Stimulated activated CD4-positive, alpha-beta T cell treated with anti-CD3 and anti-CD28 coated beads, Interleukin-15, amount 100 ng/mL, for 1 hour (primary cell): ENCODE data around the gene KIF5C.
"Not testable (repeated sequence)": the region's sequence is repeated elsewhere in the genome, so short reads cannot be mapped to it uniquely, and the experiment has no call there.

Experiments
- DNase-seq, 2 donors: peaks; one replicate each; pipeline ENCODE4 v3.0.0-alpha.2; 2020; ENCODE audit warnings: low read depth in 1 of 2, low spot score in 1 of 2

KIF5C gene

DNA sequence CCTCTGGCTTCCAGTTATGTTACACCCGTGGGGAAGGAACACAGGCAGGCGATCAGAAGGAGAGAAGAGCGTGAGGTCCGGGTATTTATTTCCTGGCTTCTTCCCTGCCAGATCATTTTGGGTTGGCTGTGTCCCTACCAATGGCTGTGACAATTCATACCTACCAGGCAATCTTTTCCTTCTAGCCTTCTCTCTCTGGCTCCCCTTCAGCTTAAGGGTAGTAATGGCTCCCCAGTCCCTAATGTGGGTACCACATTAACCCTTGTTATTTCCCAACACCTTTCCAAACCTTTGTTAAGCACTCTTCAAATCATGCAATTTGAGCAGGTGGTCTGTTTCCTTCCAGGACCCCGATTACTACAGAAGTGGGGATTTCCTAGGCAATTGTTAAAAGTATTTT, 84.7 kb downstream of the KIF5C start:
- DNase-seq: no peak

DNA sequence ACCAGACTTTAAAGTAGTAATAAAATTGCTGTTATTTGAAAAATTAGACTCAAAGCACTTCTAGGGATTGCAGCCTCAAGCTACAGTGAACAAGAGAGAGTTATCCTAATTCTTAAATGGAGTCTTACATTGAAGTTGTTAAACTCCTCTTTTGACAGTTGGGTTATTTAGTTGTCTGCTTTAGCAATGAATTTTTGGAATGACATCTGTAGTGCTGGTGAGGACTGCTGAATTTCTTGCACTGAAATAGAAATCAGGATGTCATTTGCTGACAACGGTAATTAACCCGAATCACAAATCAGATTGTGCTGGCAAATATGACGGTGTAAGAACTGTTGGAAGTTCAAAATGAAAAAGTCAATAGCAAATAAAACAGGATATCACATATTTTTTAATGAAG, 85.5 kb downstream of the KIF5C start:
- DNase-seq: no peak

DNA sequence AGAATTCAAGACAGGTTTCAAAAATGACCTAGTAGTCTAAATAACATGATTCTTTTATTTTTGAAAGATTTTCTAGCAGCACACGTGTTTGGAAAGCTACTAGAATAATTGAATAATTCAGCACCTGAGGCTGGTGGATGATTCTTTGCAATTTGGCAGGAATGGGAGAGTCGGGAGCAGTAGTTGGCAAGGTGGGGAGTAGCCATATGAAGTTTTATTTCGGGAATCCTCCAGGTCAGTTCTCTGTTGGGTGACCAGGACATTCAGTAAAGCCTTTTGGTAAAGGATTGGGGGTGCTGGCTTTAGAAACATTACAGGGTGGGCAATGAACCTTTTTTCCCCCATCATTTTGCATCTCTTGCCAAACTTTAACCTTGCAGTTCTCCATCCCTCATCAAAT, 88.4 kb downstream of the KIF5C start:
- no peak for DNase-seq

DNA sequence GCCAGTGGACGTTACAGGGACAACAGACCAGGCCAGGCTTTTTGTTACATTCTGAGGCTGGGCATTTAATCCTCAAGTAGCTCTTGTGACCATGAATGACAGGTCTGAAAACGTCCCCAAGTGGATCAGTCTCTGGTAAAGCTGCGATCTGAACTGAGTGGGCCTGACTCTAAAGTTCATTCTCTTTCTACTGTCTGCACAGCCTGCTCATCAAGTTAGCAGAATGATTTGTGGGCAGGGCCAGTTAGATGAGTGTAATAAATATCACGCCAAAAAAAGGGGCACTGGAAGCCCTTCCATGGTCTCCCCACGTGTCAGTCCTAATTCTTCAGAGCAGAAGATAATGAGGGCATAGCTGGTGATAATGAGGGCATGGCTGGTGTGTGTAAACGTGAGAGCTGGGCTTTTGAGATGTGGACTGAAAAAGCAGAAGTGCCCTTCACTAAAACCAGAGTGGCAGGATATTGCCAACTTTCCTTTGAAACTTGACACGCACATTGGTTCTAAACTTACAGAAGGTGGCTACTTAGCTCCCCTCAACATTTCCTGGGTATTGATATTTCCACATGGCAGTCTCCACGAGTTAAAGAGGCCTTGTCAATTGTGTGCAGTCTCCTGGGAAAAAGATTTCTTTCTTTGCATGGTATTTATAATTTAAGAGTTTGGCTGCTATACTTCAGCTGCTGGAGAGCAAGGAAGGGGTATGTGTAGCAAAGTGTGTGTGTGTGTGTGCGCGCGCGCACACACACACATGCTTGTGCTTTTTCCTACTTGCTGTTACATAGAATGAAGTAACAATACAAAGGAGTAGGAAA, 90.8 kb downstream of the KIF5C start:
- no peak for DNase-seq

DNA sequence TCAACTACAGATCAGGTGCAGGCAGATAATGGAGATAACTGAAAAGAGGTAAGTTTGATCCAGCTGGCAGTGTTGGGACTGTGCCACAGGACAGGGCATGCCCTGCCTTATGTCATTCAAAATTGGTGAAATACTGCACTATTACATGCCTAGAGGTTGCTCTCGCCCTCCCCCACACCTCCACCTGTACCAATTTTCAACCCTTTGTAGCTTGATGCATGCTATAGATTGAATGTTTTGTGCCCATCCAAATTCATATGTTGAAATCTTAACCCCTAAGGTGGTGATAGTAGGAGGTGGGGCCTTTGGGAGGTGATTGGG, 91.4 kb downstream of the KIF5C start:
- no peak for DNase-seq

DNA sequence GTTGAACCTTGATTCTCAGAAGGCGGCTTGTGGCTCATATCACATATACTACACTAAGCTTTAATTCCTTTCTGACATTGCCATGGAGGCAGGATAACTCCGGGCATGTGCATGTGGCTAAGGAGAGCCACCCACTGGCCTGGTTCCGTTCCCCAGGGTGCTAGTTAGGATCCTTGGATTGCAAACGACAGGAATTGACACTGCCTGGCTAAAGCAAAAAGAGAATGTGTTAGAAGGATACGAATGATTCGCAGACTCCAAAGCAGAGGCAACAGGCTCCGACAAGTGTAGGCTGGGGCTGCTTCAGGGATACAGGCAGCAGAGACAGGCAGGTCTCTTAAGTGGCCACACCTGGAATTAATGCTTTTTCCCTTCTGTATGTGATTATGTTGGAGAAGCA, 92.0 kb downstream of the KIF5C start:
- DNase-seq: no peak

DNA sequence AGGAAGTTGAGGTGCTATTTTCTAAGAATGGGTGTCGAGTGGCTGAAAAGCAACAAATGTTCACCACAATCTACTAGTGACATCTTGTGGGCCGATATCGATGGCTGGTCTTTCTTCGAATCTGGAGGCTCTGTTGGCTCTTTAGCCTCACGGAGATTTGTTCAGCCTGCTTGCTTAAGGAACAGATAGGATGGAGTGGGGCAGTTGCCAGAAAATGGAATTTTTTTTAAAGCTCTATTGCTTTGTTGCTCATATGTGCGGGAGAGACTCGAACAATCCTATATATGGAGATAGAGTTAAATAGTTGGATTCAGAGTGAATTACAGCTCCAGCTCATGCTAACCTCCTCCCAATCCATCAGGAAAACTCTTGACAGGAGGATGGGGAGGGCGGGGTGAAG, 92.6 kb downstream of the KIF5C start:
- DNase-seq: no peak

DNA sequence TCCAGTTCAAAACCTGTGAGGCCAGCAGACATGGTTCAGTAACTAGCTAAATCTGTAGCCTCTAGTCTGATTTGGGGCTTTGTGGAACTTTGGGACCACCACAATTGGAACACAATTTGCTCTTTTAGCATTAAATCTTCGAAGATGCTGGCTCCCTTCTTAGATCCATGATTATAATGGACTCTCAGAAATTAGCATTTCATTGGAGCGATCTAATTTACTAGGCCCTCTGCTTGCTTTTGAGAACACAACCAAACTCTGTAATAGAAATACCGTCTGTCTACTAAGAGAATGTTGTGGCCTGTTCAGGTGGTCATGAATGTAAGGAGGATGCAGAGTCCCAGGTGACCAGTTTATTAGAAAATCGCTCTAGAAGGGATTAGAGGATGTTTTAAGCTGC, 93.3 kb downstream of the KIF5C start:
- DNase-seq: no peak

DNA sequence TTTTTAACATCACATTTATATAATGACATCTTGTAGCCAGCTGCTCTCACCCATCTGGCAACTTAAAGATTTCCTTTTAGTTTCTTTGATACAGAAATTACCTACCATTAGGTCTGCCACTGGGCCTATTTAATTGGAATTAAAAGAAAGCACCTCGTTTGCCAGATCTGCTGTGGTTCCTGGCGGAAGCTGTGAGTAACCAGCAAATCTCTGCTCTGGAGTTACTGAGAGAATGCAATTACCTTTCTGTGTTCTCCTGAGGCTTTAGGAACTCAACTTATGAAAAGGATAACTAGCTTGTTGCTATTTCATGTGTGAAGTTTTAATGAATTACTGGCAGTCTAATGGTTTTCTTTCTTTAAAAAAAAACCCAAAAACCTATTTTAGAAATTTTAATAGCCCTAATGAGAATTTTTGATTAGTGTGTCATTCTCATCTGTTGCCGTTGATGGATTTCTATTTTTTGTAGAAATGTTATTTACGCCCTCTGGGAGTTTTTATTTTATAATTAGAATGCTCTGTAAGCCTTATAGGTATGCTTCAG, 93.8 kb downstream of the KIF5C start:
- DNase-seq: no peak

DNA sequence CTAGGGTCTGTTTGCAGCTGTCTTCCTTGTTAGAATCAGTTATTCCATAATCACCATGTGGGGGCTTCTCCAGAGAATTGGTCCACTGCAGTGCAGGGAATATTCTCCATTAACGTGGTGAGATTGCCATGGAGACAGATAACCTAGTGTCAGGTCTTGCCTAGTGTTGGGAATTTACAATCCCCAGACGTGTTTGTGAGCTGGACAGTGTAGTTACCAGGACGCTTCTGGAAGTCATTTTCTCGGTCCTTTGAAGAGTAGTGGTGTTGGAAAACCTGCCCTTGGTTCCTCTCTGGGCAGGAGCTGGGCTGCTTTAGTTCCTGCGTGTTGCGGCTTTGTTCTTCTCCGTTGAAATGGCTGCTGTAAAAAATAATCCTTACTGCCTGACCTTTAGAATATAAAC, 94.6 kb downstream of the KIF5C start:
- no peak for DNase-seq

DNA sequence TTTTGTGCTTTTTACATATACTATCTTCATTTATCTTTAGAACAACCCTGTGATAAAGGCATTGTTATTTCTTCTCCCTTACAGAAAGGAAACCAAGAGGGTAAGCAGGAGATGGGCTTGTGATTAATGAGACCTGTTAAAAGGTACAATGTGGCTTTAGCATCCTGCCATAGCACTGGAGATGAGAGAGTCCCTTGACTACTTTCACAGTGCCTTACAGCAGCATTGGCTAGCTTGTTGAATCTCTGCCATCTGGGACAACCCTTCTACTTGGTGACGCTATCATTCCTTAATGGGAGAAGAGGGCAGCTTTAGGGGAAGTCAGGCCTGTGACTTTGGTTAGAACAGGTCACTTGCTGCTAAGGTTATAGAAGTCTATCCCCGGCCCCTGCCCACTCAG, 95.4 kb downstream of the KIF5C start:
- DNase-seq: no peak

DNA sequence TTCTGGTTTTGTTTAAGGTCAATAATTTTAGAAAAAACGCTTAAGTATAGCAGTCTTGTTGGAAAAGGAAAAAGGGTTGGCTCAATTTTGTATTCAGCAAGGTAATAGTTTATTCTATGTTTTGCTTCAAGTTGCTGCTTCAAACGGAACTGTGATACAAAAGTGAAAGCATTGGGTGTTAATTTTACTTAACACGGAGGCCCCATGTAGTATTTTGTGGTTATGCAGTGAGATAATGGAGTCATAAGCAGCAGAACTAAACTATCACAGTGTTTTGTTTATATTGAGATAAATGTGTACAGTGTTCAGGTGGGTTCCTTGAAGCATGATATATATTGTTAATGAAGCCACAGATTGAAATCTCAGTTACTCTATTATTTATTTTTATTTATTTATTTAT, 96.5 kb downstream of the KIF5C start:
- no peak for DNase-seq

DNA sequence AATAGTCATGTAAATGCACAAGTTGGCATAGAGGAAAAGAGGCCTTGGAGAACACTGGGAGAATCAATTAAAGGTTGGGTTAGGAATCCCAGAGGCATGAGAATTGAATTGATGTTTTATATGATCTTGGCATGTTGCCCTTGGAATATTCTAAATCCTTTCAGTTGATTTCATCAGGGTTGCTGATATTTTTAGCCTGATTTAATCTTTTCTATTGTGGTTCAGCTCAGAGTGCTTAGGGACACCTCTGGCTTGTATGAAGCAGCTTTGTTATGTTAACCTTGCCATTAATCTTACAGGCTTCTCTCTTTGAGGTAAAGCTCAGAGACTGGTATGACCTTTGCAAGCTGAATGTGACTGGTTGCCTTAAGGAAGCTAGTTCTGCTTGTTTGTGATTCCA, 99.1 kb downstream of the KIF5C start:
- DNase-seq: no peak

DNA sequence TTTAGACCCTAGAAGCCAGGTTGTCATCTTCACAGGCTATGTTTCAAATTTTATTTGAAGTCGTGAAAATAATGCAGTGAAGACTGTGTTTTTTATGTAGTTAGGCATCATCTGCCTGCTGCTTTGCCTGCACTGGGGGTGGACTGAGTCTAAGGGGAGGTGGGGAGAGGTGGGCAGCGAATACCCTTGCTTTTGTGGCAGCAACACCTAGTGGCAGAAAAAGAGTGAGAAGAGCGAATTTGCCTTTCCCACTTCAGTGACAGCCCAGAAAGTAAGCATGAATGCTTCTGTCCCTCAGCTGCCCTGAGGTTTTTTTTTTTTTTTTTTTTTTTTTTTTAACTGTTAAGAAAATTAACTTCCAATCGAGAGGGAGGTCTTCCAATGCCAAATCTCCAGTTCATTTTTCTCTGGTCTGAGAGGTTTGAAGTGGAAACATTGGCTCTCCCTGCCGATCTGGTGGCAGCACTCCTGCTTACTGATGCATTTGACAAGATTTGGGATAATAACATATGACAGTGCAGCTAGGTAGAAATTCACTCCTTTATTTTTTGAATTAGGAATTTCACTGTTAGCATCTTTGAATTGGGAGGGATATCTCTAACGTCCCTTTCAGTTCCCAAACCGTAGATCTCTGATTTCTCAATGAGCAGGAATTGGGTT, 103.1 kb downstream of the KIF5C start:
- DNase-seq: no peak

DNA sequence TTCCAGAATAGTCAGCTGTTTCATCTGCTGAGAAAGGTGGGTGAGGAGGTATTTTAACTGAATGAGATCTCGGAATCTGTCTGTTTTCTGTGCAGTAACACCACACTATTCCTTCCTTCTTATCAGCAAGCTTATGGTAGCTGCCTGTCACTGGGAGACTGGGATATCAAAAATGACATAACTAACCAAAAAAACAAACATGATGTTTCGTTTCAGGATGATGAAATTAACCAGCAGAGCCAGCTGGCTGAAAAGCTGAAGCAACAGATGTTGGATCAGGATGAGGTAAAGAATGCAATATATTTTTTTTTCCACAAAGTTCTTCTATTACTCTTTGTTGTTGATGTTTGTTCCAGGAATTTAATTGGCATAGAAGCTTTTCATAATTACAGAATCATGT, 103.7 kb downstream of the KIF5C start:
- no peak for DNase-seq

DNA sequence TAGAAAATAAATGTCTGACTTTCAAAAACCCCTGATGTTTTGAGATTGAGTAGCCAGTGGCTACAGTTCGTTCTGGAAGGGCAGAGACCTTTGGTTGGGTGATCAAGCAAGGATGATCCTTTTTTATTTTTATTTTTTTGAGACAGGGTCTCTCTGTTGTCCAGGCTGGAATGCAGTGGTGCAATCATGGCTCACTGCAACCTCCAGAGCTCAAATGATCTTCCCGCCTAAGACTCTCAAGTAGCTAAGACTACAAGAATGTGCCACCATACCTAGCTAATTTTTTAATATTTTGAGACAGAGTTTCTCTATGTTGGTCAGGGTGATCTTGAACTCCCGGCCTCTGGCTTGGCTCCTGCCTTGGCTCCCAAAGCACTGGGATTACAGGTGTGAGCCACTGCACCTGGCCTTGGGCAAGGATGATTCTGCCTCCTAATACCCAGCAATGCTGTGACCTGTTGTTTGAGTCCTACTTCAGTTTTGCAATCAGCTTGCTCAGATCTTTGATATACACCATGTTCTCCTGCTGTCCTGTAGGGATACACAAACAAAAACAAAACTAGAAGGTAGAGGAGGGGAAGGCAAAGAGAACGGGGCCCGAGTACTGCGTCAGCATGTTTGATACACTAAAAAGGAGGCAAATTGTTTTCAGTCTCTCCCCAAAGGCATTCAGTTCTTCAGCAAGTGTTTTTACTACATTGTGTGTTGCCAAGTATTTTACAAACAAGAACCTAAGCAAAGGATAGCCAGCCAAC, 104.3 kb downstream of the KIF5C start:
- no peak for DNase-seq

DNA sequence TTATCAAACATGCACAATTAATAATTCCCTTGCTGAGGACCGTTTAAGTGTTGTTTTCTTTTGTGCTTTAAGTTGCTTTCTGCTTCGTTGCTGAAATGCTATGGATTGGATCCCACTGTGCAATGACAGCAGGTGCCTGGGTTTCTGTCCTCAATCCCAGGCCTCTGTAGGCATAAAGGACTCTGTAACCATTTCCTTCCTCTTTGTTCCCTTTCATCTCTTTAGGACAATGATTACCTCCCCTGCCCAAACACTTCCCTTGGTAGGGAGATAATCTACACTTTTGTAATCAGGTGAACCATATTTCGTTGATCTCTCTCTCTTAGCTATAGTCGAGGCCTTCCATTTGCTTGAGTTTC, 104.9 kb downstream of the KIF5C start:
- no peak for DNase-seq

DNA sequence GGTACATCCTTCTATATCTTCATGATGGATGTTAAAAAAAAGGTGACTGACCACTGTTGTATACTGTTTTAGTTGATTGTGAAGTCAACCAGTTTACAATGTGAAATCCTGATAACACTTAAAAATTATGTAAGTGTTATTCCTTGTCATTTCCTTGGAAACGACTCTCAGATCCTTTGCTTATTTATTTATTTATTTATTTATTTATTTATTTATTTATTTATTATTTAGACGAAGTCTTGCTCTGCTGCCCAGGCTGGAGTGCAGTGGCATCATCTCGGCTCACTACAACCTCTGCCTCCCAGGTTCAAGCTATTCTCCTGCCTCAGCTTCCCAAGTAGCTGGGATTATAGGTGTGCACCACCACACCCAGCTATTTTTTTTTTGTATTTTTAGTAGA, 105.5 kb downstream of the KIF5C start:
- not testable (repeated sequence) for DNase-seq

DNA sequence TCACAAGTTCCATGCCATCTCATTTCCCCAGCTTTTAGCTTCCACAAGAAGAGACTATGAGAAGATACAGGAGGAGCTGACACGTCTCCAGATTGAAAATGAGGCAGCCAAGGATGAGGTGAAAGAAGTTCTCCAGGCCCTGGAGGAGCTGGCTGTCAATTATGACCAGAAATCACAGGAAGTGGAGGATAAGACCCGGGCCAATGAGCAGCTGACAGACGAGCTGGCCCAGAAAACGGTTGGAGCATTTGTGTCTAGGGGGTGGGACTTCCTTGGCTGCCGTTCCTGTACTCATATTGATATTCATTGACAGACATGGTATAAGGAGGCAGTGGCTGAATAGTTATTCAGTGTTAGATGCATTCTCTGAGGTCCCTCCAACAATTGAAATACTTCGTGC, 106.3 kb downstream of the KIF5C start:
- no peak for DNase-seq

DNA sequence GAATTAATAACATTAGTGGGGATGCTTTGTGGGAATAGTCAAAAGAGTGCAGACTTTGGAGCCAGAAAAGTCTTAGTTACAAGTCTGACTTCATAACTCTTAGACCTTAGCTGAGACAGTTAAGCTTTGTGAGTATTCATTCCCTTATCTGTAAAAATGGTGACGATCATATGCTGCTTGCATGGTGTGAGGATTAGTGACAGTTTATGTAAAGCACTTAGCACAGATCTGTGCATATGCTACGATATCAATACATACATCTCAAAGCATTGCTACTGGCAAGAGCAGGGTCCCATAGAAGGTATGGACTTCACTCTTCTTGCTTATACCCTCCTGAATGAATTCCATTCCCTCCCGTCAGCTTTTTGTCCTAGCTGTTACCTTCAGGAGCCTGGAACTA, 106.8 kb downstream of the KIF5C start:
- DNase-seq: no peak

DNA sequence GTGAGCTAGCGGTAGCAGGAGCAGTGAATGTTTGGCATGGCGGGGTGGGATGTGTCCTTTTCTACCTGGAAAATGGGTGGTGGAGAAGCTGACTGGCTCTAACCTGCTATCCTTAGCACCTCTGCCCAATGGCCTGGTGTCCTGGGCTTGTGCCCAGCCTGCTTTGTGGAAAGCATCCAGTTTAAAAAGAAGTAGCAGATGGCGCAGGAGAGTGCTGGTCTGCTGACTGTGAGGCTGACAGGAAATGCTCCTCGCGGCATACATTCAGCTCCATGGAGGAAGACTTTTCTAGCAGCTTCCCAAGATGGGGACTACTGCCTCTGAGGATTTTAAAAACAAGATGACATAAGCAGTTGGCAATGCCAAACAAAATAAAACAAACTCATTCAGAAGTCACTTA, 107.3 kb downstream of the KIF5C start:
- DNase-seq: no peak

DNA sequence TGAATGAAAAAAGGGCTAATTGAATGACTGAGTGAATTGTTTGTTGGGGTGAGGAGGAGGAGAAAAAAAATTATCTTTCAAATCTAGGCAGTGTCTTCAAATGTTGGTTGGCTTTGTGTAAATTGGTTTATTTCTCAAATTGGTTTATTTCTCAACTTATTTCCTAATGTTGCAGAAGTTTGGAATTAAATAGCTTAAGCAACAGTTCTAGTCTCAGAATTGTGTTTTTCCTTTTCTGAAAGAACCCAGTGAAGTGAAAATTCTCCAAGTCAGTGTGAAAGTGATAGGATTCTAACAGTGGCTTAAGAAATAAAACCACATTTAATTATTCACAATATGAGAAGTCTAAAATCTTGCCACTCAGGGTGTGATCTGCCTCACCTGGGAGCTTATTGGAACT, 108.9 kb downstream of the KIF5C start:
- DNase-seq: no peak
